Fibroblast of lung (primary cell): Measurements from ENCODE around the gene SLC25A44. TPM values are rescaled to one million over a fixed set of nuclear protein-coding genes. Genes with fewer than 3 reads are reported as not detected.

Experiments used
- DNase-seq, 2 donors: peaks; one replicate each; pipeline versions ENCODE4 v3.0.0 to v3.0.0-alpha.2; 2010; ENCODE audit warnings: low read depth in 2 of 2
- H2AFZ ChIP-seq: 2 replicates; pipeline ENCODE4 v1.5.1; 2012; ENCODE audit warnings: low read length, control low read depth, inconsistent platforms
- H3K27ac ChIP-seq: 2 replicates; pipeline ENCODE4 v1.5.1; 2011; ENCODE audit warnings: low read length, control low read depth; ENCODE audit not compliant: insufficient read depth
- H3K27me3 ChIP-seq: 2 replicates; pipeline ENCODE4 v1.5.1; 2011; ENCODE audit warnings: mild to moderate bottlenecking, low read length; ENCODE audit not compliant: control insufficient read depth, insufficient read depth
- H3K36me3 ChIP-seq: 2 replicates; pipeline ENCODE4 v1.5.1; 2011; ENCODE audit warnings: low read length; ENCODE audit not compliant: control insufficient read depth, insufficient read depth
- H3K4me1 ChIP-seq: 2 replicates; pipeline ENCODE4 v1.5.1; 2011; ENCODE audit warnings: low read length; ENCODE audit not compliant: control insufficient read depth, insufficient read depth; ENCODE audit errors: extremely low read depth
- H3K4me2 ChIP-seq: 2 replicates; pipeline ENCODE4 v1.5.1; 2011; ENCODE audit warnings: low read length, control low read depth; ENCODE audit not compliant: insufficient read depth; ENCODE audit errors: extremely low read depth
- H3K4me3 ChIP-seq, 4 experiments: fragments of 200-600 bp in 1 of 4; sonication (generic) in 1 of 4; replicated peaks in 1 of 4; 2 replicates each; pipeline ENCODE4 v1.5.1; 2011 to 2016; ENCODE audit warnings: low read length in 4 of 4, low read depth in 3 of 4, mild to moderate bottlenecking in 3 of 4, control low read depth in 2 of 4, inconsistent platforms in 1 of 4, mixed read lengths in 1 of 4; ENCODE audit not compliant: insufficient read depth in 1 of 4; ENCODE audit errors: control extremely low read depth in 1 of 4
- H3K79me2 ChIP-seq: 2 replicates; pipeline ENCODE4 v1.5.1; 2012; ENCODE audit warnings: mild to moderate bottlenecking, low read length, inconsistent platforms; ENCODE audit not compliant: control insufficient read depth, insufficient read depth
- H3K9ac ChIP-seq: 2 replicates; pipeline ENCODE4 v1.5.1; 2011; ENCODE audit warnings: mild to moderate bottlenecking, low read length, control low read depth; ENCODE audit not compliant: insufficient read depth
- H3K9me3 ChIP-seq: 2 replicates; pipeline ENCODE4 v1.5.1; 2012; ENCODE audit warnings: low read depth, low read length; ENCODE audit not compliant: control insufficient read depth, insufficient read depth
- H4K20me1 ChIP-seq: 2 replicates; pipeline ENCODE4 v1.5.1; 2011; ENCODE audit warnings: low read length; ENCODE audit not compliant: control insufficient read depth, insufficient read depth; ENCODE audit errors: extremely low read depth
- CTCF ChIP-seq, 2 donors: IDR thresholded peaks in 1 of 2; conservative IDR thresholded peaks in 1 of 2; 1 replicate in 1 of 2; 2 replicates in 1 of 2; pipeline ENCODE4 v1.5.1; 2011 to 2012; ENCODE audit warnings: low read length in 2 of 2, control low read depth in 1 of 2, inconsistent platforms in 1 of 2, low read depth in 1 of 2, mild to moderate bottlenecking in 1 of 2
- EZH2 ChIP-seq: IDR thresholded peaks from 2 replicates; pipeline ENCODE4 v1.5.1; 2012; ENCODE audit warnings: low read length, control low read depth, mild to moderate bottlenecking; ENCODE audit errors: missing control alignments
- polyA plus RNA-seq, 2 donors: library from polyadenylated mRNA; depleted of rRNA in 1 of 2; stranded (reverse) in 1 of 2; unstranded in 1 of 2; fragments of >200 nt; gene quantifications; 2 replicates each; pipeline ENCODE4 v1.2.1, GENCODE V29; 2011 to 2012; ENCODE audit warnings: missing spikeins in 1 of 2
- total RNA-seq: library from RNA; depleted of rRNA; stranded (reverse); fragments of >200 nt; gene quantifications from 2 replicates; pipeline ENCODE4 v1.2.1, GENCODE V29; 2014

The SLC25A44 gene
- total and polyA plus RNA-seq, 2 donors (not counting 1 experiment from before 2014, with no cell fraction given): 8.4 to 32.1 TPM

- Histone ChIP-seq H4K20me1 (no peaks in the 10 kb centered on the region), H2AFZ (no peak overlapping the region), H3K79me2 (no peaks in the 10 kb centered on the region), H3K4me3 (no peak overlapping the region), H3K4me2 (no peak overlapping the region), H3K36me3 (peaks cover 7% of the 10 kb centered on the region), H3K4me1 (no peaks in the 10 kb centered on the region), H3K27me3 (no peaks in the 10 kb centered on the region), H3K9ac (no peak overlapping the region), H3K9me3 (no peaks in the 10 kb centered on the region), H3K27ac (no peak overlapping the region)
- DNase-seq: no peak
- TF ChIP-seq EZH2 (no peak), CTCF (conservative IDR thresholded peaks at IDR 0.05 in 1 of 2, IDR thresholded peaks at IDR 0.05 in 1 of 2; ENCODE audit: low read depth in 1 of 2, low read length in 2 of 2) (no peak)
Measured at GRCh38 chr1:156225677-156226014, 31.7 kb downstream of the SLC25A44 start.

- Histone ChIP-seq H3K79me2 (no peaks in the 10 kb centered on the region), H3K9ac (no peak overlapping the region), H3K27ac (no peak overlapping the region), H3K4me2 (no peak overlapping the region), H3K4me1 (no peaks in the 10 kb centered on the region), H3K4me3 (no peak overlapping the region), H3K27me3 (no peaks in the 10 kb centered on the region), H2AFZ (no peak overlapping the region), H3K36me3 (peaks cover 4% of the 10 kb centered on the region), H3K9me3 (no peaks in the 10 kb centered on the region), H4K20me1 (no peaks in the 10 kb centered on the region)
- DNase-seq: no peak
- no peak for TF ChIP-seq CTCF (conservative IDR thresholded peaks at IDR 0.05 in 1 of 2, IDR thresholded peaks at IDR 0.05 in 1 of 2; ENCODE audit: low read depth in 1 of 2, low read length in 2 of 2)
- no peak for TF ChIP-seq EZH2
Measured at GRCh38 chr1:156226116-156226538, 32.2 kb downstream of the SLC25A44 start.

GRCh38 chr1:156226782-156227181, 32.9 kb downstream of the SLC25A44 start:
- TF ChIP-seq CTCF (conservative IDR thresholded peaks at IDR 0.05 in 1 of 2, IDR thresholded peaks at IDR 0.05 in 1 of 2; ENCODE audit: low read depth in 1 of 2, low read length in 2 of 2) (no peak), EZH2 (no peak)
- H3K4me1 ChIP-seq: no peaks in the 10 kb centered on the region

More at GRCh38 chr1:156226782-156227181, 32.9 kb downstream of the SLC25A44 start:
- Histone ChIP-seq H3K27me3 (no peaks in the 10 kb centered on the region), H3K4me3 (no peak overlapping the region), H3K9me3 (no peaks in the 10 kb centered on the region), H2AFZ (no peak overlapping the region), H3K9ac (no peak overlapping the region), H3K36me3 (peaks cover 3% of the 10 kb centered on the region), H3K79me2 (no peaks in the 10 kb centered on the region), H3K27ac (no peak overlapping the region), H4K20me1 (no peaks in the 10 kb centered on the region), H3K4me2 (no peak overlapping the region)
- DNase-seq: no peak
